Calu3 (cell line): ENCODE measurements around the gene REXO1. TPM values are rescaled to one million over a fixed set of nuclear protein-coding genes. Genes with fewer than 3 reads are reported as not detected.

ENCODE experiments used
- BruUV-seq: library from RNA; stranded (reverse); fragments of 400-500 nt; replicated peaks from 2 replicates; lab custom pipeline; 2021; lab: Mats Ljungman, UMichigan
- CTCF ChIA-PET: fragments of 300-600 bp; sonication (Branson Sonifier 250); formaldehyde crosslinking; loops from one replicate; lab custom pipeline; 2022; ENCODE audit warnings: antibody characterized with exemption; lab: Charles Lee
- DNase-seq: peaks from one replicate; pipeline ENCODE4 v3.0.0; 2022
- H3K27ac Mint-ChIP-seq: one replicate; pipeline ENCODE4 v1.8.0; 2022; ENCODE audit warnings: mixed read lengths; ENCODE audit not compliant: unreplicated experiment
- H3K27me3 Mint-ChIP-seq: one replicate; pipeline ENCODE4 v1.8.0; 2022; ENCODE audit warnings: mixed read lengths; ENCODE audit not compliant: unreplicated experiment
- H3K36me3 Mint-ChIP-seq: one replicate; pipeline ENCODE4 v1.8.0; 2022; ENCODE audit warnings: mild to moderate bottlenecking, moderate library complexity, mixed read lengths; ENCODE audit not compliant: insufficient read depth, unreplicated experiment
- H3K4me1 Mint-ChIP-seq: one replicate; pipeline ENCODE4 v1.8.0; 2022; ENCODE audit warnings: mild to moderate bottlenecking, low read depth, mixed read lengths; ENCODE audit not compliant: unreplicated experiment
- H3K4me3 Mint-ChIP-seq: one replicate; pipeline ENCODE4 v1.8.0; 2022; ENCODE audit warnings: mild to moderate bottlenecking, low read depth, moderate library complexity, mixed read lengths; ENCODE audit not compliant: unreplicated experiment
- H3K9me3 Mint-ChIP-seq: one replicate; pipeline ENCODE4 v1.8.0; 2022; ENCODE audit warnings: low read depth, mixed read lengths; ENCODE audit not compliant: unreplicated experiment
- CTCF ChIP-seq: fragments of 200-600 bp; IDR thresholded peaks from one replicate; pipeline ENCODE4 v1.8.0; 2022; ENCODE audit warnings: antibody characterized with exemption; ENCODE audit not compliant: unreplicated experiment
- intact Hi-C: fragments of 100-400 bp; cut with micrococcal nuclease; formaldehyde crosslinking; loops from one replicate; pipeline ENCODE4 v1.10.0; 2022; ENCODE audit not compliant: unreplicated experiment
- total RNA-seq: library from RNA; stranded (reverse); gene quantifications from 2 replicates; pipeline ENCODE4 v1.2.3, GENCODE V29; 2022

The REXO1 gene
- total RNA-seq, 1 experiment from 2014 or later: 34.1 TPM

- no TSS peak for BruUV-seq
- CTCF ChIA-PET: no interaction called here
These were observed 1.7 kb upstream of the REXO1 start for GRCh38 chr19:1849886-1850398.

GRCh38 chr19:1849132-1849474 is 820 bp upstream of the REXO1 start:
- CTCF ChIA-PET: no interaction called here
- H3K27ac Mint-ChIP-seq: peak overlapping the region; percentile 92
- no TSS peak for BruUV-seq
- H3K4me3 Mint-ChIP-seq: no peak overlapping the region
- peaks cover 47% of the 10 kb centered on the region for H3K36me3 Mint-ChIP-seq
- no peaks in the 10 kb centered on the region for H3K9me3 Mint-ChIP-seq
- no peaks in the 10 kb centered on the region for H3K27me3 Mint-ChIP-seq
- no peak for TF ChIP-seq CTCF
- H3K4me1 Mint-ChIP-seq: peaks cover 8% of the 10 kb centered on the region
- no peak for DNase-seq
- intact Hi-C loops: no loop called here

More at GRCh38 chr19:1849886-1850398, 1.7 kb upstream of the REXO1 start:
- intact Hi-C loops: no loop called here
- peaks cover 8% of the 10 kb centered on the region for H3K4me1 Mint-ChIP-seq
- no peak for DNase-seq
- H3K27me3 Mint-ChIP-seq: no peaks in the 10 kb centered on the region
- peaks cover 44% of the 10 kb centered on the region for H3K36me3 Mint-ChIP-seq
- no peaks in the 10 kb centered on the region for H3K9me3 Mint-ChIP-seq
- no peak overlapping the region for H3K27ac Mint-ChIP-seq
- TF ChIP-seq CTCF: no peak
- no peak overlapping the region for H3K4me3 Mint-ChIP-seq

GRCh38 chr19:1847684-1848398 is 442 bp downstream of the REXO1 start:
- Mint-ChIP-seq H3K4me1 (peaks cover 8% of the 10 kb centered on the region), H3K36me3 (peaks cover 41% of the 10 kb centered on the region), H3K27ac (peak overlapping the region; percentile 92), H3K4me3 (peak overlapping the region; percentile 96), H3K9me3 (no peaks in the 10 kb centered on the region), H3K27me3 (no peaks in the 10 kb centered on the region)
- intact Hi-C loops: no loop called here
- BruUV-seq: no TSS peak
- CTCF ChIA-PET: no interaction called here
- DNase-seq: peak; percentile 55
- no peak for TF ChIP-seq CTCF

GRCh38 chr19:1847348-1847683 is 967 bp downstream of the REXO1 start:
- no peaks in the 10 kb centered on the region for H3K9me3 Mint-ChIP-seq
- TF ChIP-seq CTCF: no peak
- CTCF ChIA-PET: no interaction called here
- intact Hi-C loops: no loop called here
- H3K4me3 Mint-ChIP-seq: peak overlapping the region; percentile 96
- BruUV-seq: TSS peak; percentile 65
- DNase-seq: no peak
- peak overlapping the region; percentile 92 for H3K27ac Mint-ChIP-seq
- no peaks in the 10 kb centered on the region for H3K27me3 Mint-ChIP-seq
- peaks cover 41% of the 10 kb centered on the region for H3K36me3 Mint-ChIP-seq
- peaks cover 8% of the 10 kb centered on the region for H3K4me1 Mint-ChIP-seq
